Measurements from ENCODE around the gene PSAPL1.

Gene PSAPL1

GRCh38 chr4:7394681-7395451, 39.9 kb downstream of the PSAPL1 start:
- H3K27me3 ChIP-seq (ENCODE audit: insufficient read depth, low read depth), result no peaks in the 10 kb centered on the region
- no peak overlapping the region for H3K4me2 ChIP-seq

GRCh38 chr4:7393601-7394575, 40.8 kb downstream of the PSAPL1 start:
- Histone ChIP-seq H3K27me3 (ENCODE audit: insufficient read depth, low read depth) (no peaks in the 10 kb centered on the region), H3K36me3 (ENCODE audit: insufficient read depth) (no peaks in the 10 kb centered on the region), H3K79me2 (ENCODE audit: insufficient read depth, low read depth) (no peaks in the 10 kb centered on the region), H3K9ac (no peak overlapping the region), H2AFZ (ENCODE audit: low read depth) (no peak overlapping the region), H3K4me3 (IDR thresholded peaks at IDR 0.05; ENCODE audit: insufficient read depth, low read depth, low read length) (no peak overlapping the region), H3K4me1 (ENCODE audit: low read depth, poor library complexity, severe bottlenecking) (no peaks in the 10 kb centered on the region), H3K4me2 (no peak overlapping the region), H3K27ac (no peak overlapping the region), H4K20me1 (ENCODE audit: insufficient read depth) (no peaks in the 10 kb centered on the region)
- no peak for TF ChIP-seq CTCF (conservative IDR thresholded peaks at IDR 0.05; ENCODE audit: low read depth, low read length)

More at GRCh38 chr4:7394681-7395451, 39.9 kb downstream of the PSAPL1 start:
- Histone ChIP-seq H3K36me3 (ENCODE audit: insufficient read depth) (no peaks in the 10 kb centered on the region), H3K27ac (no peak overlapping the region), H3K9ac (no peak overlapping the region), H3K79me2 (ENCODE audit: insufficient read depth, low read depth) (no peaks in the 10 kb centered on the region), H3K4me1 (ENCODE audit: low read depth, poor library complexity, severe bottlenecking) (no peaks in the 10 kb centered on the region), H2AFZ (ENCODE audit: low read depth) (no peak overlapping the region), H4K20me1 (ENCODE audit: insufficient read depth) (no peaks in the 10 kb centered on the region), H3K4me3 (IDR thresholded peaks at IDR 0.05; ENCODE audit: insufficient read depth, low read depth, low read length) (no peak overlapping the region)
- TF ChIP-seq CTCF (conservative IDR thresholded peaks at IDR 0.05; ENCODE audit: low read depth, low read length), result no peak

GRCh38 chr4:7392438-7393421, 42.0 kb downstream of the PSAPL1 start:
- Histone ChIP-seq H3K4me2 (no peak overlapping the region), H3K4me3 (IDR thresholded peaks at IDR 0.05; ENCODE audit: insufficient read depth, low read depth, low read length) (no peak overlapping the region), H3K27me3 (ENCODE audit: insufficient read depth, low read depth) (no peaks in the 10 kb centered on the region), H3K9ac (no peak overlapping the region), H4K20me1 (ENCODE audit: insufficient read depth) (no peaks in the 10 kb centered on the region), H3K4me1 (ENCODE audit: low read depth, poor library complexity, severe bottlenecking) (no peaks in the 10 kb centered on the region), H3K27ac (no peak overlapping the region), H2AFZ (ENCODE audit: low read depth) (no peak overlapping the region), H3K79me2 (ENCODE audit: insufficient read depth, low read depth) (no peaks in the 10 kb centered on the region), H3K36me3 (ENCODE audit: insufficient read depth) (no peaks in the 10 kb centered on the region)
- TF ChIP-seq CTCF (conservative IDR thresholded peaks at IDR 0.05; ENCODE audit: low read depth, low read length), result no peak
